Stimulated activated CD8-positive, alpha-beta memory T cell treated with anti-CD3 and anti-CD28 coated beads, Interleukin-7, amount 100 ng/mL, for 24 hours (primary cell): ENCODE data around the gene UBN1.

Experiments
- DNase-seq: peaks from one replicate; pipeline ENCODE4 v3.0.0-alpha.2; 2020; ENCODE audit warnings: low read depth

The UBN1 gene

GRCh38 chr16:4859900-4860255 lies 12.6 kb downstream of the UBN1 start:
- no peak for DNase-seq

- no peak for DNase-seq
These were observed 13.6 kb downstream of the UBN1 start for GRCh38 chr16:4860727-4861342.

GRCh38 chr16:4862639-4863038 lies 15.4 kb downstream of the UBN1 start:
- DNase-seq: no peak

- no peak for DNase-seq
These were observed 17.4 kb downstream of the UBN1 start for GRCh38 chr16:4864728-4865127.

- DNase-seq: no peak
These were observed 18.1 kb downstream of the UBN1 start for GRCh38 chr16:4865231-4865860.

- no peak for DNase-seq
These were observed 19.3 kb downstream of the UBN1 start for GRCh38 chr16:4866586-4866985.

GRCh38 chr16:4868026-4868425 lies 20.7 kb downstream of the UBN1 start:
- DNase-seq: no peak

- no peak for DNase-seq
These were observed 21.3 kb downstream of the UBN1 start for GRCh38 chr16:4868535-4868934.

GRCh38 chr16:4869147-4869805 lies 22.0 kb downstream of the UBN1 start:
- DNase-seq: no peak

GRCh38 chr16:4870138-4870671 lies 22.9 kb downstream of the UBN1 start:
- no peak for DNase-seq

GRCh38 chr16:4871071-4871470 lies 23.8 kb downstream of the UBN1 start:
- no peak for DNase-seq

- no peak for DNase-seq
These were observed 25.8 kb downstream of the UBN1 start for GRCh38 chr16:4873091-4873490.

- no peak for DNase-seq
These were observed 27.4 kb downstream of the UBN1 start for GRCh38 chr16:4874666-4875065.

- DNase-seq: no peak
These were observed 29.5 kb downstream of the UBN1 start for GRCh38 chr16:4876646-4877379.

GRCh38 chr16:4877380-4877685 lies 30.1 kb downstream of the UBN1 start:
- no peak for DNase-seq

GRCh38 chr16:4879049-4879448 lies 31.8 kb downstream of the UBN1 start:
- DNase-seq: no peak

- no peak for DNase-seq
These were observed 32.8 kb downstream of the UBN1 start for GRCh38 chr16:4880006-4880580.

- no peak for DNase-seq
These were observed 34.8 kb downstream of the UBN1 start for GRCh38 chr16:4882000-4882632.

GRCh38 chr16:4882633-4883285 lies 35.5 kb downstream of the UBN1 start:
- DNase-seq: no peak

- no peak for DNase-seq
These were observed 36.2 kb downstream of the UBN1 start for GRCh38 chr16:4883501-4883900.

GRCh38 chr16:4884209-4884608 lies 36.9 kb downstream of the UBN1 start:
- DNase-seq: no peak
